GM18505 (cell line): ENCODE results near the gene CMC1.

Source experiments
- ATAC-seq: cut with Tn5 transposase; IDR thresholded peaks from one replicate; pipeline ENCODE4 v1.9.1; 2021; ENCODE audit not compliant: unreplicated experiment
- POLR2A ChIP-seq: IDR thresholded peaks from 4 replicates; pipeline ENCODE4 v1.6.1; 2011; ENCODE audit warnings: borderline replicate concordance; ENCODE audit not compliant: insufficient read depth, insufficient read length; ENCODE audit errors: extremely low read depth

Gene CMC1

DNA sequence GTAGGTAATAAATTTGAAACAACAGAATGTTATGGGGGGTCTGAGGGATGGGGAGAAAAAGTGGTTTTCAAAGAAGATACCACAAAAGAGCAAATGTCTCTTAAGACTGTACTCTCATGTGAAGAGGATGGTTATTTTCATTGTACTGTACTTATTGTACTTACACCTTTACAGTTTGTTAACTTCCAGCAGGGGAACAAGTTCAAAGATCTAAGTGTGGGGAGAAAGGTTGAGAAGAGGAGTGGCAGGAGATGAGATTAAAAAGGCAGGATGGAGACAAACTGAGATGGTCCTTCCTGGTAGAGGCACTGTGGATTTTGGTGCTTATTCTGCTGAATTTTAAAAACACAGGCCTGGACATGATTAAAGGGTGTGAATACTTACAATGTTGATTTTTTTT lies 101.7 kb downstream of the CMC1 start:
- ATAC-seq, result no peak

DNA sequence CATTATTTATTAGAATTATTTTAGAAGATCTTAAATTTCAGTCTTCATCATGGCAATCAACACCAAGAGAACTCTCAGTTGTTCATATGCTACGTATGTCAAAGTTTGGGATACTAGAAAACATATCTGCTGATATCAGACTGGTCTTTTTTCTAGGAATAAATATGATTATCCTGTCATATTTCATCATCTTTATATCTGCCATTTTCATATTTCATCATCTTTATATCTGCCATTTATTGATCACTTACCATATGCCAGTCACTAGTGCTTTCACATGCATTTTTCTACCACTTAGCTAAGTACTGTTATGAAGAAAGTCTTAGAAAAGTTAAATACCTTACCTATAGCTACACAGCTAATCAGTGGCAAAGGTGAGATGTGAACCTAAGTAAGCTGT lies 104.3 kb downstream of the CMC1 start:
- ATAC-seq, result no peak
- no peak for TF ChIP-seq POLR2A

More for the DNA sequence above, 101.7 kb downstream of the CMC1 start:
- no peak for TF ChIP-seq POLR2A

DNA sequence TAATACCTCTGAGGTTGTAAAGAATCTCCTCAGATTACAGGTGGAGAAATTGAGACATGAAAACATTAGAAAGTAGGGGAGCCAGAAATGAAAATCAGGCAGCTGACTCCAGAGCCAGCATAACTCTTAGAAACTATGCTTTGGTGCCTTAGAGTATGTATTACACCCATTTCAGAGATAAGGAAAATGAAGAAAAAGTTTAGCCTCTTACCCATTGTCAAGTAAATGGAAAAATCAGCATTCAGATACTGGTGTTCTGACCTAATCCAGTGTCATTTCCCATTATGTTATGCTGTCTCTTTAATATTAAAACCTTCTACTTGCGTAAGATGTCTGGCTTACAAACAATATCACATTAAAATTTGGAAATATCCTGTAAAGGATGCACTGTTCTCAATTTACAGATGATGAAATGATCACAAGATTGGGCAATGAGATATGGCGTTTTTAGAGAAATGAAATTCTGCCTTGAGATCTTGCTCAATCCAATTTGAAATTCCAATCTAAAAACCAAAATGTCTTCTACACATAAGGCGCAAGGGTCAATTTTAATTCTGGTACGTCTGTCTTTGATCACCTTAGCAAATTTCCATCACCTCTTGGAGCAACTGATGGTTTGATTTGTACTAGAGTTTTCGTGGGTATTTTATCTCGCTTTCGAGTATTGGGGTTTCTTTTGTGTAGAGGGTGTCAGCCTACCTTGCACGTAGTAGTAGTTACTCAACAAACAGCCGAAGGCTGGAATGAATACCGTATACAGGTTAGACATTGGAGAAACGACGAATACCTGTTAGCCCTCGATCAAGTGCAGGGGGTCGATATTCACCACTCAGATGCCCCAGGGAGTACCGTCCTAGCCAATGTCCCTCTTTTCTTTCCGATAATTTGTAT lies 106.2 kb downstream of the CMC1 start:
- ATAC-seq, result no peak
- TF ChIP-seq POLR2A, result no peak

DNA sequence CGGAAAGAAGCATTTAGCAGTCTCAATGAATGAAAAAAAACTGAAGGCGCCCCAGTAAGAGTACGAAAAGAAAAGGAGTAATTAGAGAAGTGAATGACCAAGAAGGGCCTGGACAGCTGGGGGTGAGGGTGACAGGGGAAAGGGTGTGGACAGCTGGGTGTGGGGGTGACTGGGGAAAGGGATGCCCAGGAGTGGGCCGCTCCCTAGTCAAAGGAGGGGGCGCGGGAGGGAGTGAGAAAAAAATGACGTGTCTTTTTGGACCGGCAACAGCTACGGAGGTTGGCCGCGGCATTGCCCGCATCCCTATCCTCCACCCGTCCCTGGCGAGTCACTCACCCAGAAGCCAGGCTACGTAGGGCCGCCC lies 106.8 kb downstream of the CMC1 start:
- TF ChIP-seq POLR2A, result no peak
- ATAC-seq, result no peak

DNA sequence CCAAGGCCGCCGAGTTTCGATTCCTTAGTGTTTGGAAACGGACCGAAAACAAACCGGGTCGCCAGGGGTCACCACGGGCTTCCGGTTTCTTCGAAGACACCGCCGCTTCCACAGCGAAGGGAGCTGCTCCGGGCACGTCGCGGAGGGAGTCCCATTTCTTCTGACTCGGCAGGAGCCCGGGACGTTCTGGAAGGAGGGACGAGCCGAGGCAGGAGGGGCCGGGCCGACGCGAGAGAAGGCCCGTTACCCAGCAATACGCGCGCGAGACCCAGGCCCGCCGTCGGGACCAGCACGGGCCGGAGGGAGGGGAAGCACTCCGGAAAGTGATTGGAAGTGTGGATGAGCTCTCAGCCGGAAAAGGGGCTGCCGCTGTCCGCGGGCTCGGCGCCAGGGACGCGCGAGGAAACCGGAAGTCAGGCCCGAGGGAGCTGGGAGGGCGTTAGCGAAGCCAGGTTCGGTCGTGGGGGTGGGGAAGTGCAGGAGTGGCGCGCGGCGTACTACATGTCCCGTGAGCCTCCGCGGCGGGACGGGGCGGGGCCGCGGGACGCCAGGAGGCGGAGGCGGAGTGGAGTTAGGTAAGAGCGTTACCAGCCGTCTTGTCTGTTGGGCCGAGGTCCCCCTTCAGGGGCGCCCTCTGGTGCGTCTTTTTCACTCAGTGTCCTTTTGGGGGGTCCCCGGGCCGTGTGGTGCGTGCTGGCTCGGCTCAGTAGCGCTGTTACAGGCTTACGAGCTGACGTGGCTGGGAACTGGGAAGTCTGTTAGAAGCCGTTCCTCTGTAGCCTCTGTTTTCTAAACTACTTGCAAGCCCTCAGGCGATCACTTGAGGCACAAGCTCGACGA lies 107.4 kb downstream of the CMC1 start, which contains the start of the genes AZI2 and ZCWPW2:
Gene AZI2, minus strand, starts transcription at position 196 of the 840 bp plus-strand sequence. CDS start 8,207 bp downstream, outside the sequence.
Gene ZCWPW2, plus strand, starts transcription at position 93 of the 840 bp plus-strand sequence. CDS start 64,348 bp downstream, outside the sequence.
- TF ChIP-seq POLR2A, result peak; percentile 79
- ATAC-seq, result peak; percentile 94

DNA sequence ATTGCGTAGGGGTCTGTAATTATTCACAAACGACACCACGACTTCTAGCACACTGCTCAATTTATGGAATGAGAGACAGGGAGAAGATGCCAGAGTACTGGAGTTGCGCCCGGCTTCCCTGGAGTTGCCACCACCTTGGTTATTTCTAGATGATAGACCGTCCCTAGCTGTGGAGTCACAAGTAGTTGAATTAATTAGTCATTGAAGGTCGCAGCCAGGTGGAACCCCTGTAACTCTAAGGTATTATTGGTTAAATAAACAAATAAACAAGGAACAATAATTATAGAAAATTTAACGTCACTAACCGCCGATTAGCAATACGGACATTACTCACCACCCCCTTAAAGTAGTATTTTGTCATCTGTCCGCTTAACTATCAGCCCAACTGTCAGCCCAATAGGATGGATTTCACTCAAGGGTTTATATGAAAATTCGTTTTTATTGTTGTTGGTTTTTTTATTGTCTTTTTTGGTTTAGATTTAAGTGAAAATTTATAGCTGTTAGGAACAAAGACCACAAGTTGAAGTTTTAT lies 108.1 kb downstream of the CMC1 start:
- no peak for TF ChIP-seq POLR2A
- ATAC-seq, result no peak
